ENCODE measurements around the gene ROS1.

Gene ROS1

DNA sequence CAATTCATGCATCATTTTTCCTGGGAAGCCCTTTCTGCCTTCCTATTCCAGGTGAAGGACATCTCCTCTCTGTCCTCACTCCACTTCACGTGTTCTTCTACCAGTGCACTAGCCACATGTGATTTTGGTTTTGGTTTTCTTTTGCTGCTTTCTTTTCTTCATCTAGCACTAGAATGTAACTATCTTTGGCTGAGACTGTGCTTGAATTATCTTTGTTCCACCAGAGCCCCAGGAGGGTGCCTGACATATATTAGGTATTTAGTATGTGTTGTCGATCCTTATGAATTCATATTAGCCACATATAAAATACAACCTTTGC is 80.5 kb downstream of the ROS1 start:
- TF ChIP-seq, protein P1, sequence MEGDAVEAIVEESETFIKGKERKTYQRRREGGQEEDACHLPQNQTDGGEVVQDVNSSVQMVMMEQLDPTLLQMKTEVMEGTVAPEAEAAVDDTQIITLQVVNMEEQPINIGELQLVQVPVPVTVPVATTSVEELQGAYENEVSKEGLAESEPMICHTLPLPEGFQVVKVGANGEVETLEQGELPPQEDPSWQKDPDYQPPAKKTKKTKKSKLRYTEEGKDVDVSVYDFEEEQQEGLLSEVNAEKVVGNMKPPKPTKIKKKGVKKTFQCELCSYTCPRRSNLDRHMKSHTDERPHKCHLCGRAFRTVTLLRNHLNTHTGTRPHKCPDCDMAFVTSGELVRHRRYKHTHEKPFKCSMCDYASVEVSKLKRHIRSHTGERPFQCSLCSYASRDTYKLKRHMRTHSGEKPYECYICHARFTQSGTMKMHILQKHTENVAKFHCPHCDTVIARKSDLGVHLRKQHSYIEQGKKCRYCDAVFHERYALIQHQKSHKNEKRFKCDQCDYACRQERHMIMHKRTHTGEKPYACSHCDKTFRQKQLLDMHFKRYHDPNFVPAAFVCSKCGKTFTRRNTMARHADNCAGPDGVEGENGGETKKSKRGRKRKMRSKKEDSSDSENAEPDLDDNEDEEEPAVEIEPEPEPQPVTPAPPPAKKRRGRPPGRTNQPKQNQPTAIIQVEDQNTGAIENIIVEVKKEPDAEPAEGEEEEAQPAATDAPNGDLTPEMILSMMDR (IDR thresholded peaks at IDR 0.05): no peak
- H3K9me3 ChIP-seq: no peaks in the 10 kb centered on the region
- no peaks in the 10 kb centered on the region for H3K4me1 ChIP-seq (ENCODE audit: control insufficient read depth in 1 of 2, insufficient read depth in 1 of 2, low read depth in 1 of 2, low read length in 1 of 2)
- H3K4me3 ChIP-seq (ENCODE audit: low read depth in 1 of 2, low read length in 1 of 2): no peak overlapping the region
- no peaks in the 10 kb centered on the region for H3K36me3 ChIP-seq
- H3K27ac ChIP-seq: no peak overlapping the region
- no peaks in the 10 kb centered on the region for H3K27me3 ChIP-seq

DNA sequence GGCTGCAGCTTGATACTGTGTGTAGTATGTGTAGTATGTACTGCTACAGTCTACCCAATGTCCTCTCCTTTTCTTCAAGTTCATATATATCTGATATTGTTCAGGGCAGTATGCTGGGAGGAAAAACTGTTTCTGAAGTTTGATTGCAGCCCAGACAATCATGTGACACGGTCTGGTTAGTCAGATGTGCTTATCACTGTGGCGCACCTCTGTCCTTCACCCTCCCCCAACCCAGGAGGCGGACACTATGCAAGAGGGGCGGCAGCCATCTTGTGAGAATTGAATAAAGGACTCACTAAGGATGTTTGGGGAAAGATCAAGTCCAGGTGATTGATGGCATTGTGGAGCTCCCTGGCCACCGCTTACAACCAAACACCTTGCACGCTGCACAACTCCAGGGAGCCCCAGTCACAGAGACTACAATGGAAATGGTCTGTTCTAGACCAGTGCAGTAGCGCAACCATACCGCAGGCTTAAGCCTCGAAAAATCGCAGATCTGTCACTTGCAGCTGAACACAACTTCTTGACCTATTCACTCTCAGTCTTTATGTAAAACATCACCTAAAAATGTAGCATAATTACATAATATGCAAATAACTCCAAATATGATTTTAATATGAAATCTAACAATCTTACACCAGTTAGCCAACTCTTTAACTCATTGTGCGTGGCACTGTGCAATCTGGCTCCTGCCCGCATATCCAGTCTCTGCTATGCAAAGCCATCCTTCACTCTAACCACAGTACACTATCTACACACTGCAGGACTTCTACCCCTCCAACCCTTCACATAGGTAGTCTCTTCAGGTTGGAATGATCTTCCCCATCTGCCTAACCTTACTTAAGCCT is 81.1 kb downstream of the ROS1 start:
- H3K9me3 ChIP-seq: no peaks in the 10 kb centered on the region

DNA sequence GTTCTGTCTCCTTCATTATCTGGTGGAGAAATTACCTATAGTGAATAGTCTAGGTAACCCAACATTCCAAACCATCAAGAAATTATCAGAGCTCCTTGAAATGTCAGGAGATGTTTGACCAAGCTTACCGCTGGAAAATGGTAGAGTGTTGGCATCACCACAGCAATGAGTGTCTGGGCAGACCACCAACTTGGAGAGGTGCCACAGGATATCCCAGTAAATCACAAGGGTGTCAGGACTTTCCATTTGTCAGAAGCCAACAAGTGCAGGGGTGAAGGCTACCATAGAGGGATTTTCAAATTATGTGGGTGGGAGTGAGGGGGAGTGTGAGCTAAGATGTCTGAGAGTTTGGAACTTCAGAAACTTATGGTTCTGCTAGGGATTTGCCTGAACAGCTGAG is 87.2 kb downstream of the ROS1 start:
- Histone ChIP-seq H3K27ac (no peak overlapping the region), H3K36me3 (no peaks in the 10 kb centered on the region), H3K4me3 (ENCODE audit: low read depth in 1 of 2, low read length in 1 of 2) (no peak overlapping the region), H3K27me3 (no peaks in the 10 kb centered on the region), H3K9me3 (no peaks in the 10 kb centered on the region), H3K4me1 (ENCODE audit: control insufficient read depth in 1 of 2, insufficient read depth in 1 of 2, low read depth in 1 of 2, low read length in 1 of 2) (no peaks in the 10 kb centered on the region)
- TF ChIP-seq, protein P1 (IDR thresholded peaks at IDR 0.05): no peak

More for the DNA sequence above, 81.1 kb downstream of the ROS1 start:
- TF ChIP-seq, protein P1 (IDR thresholded peaks at IDR 0.05): no peak
- H3K36me3 ChIP-seq: no peaks in the 10 kb centered on the region
- H3K27me3 ChIP-seq: no peaks in the 10 kb centered on the region
- no peaks in the 10 kb centered on the region for H3K4me1 ChIP-seq (ENCODE audit: control insufficient read depth in 1 of 2, insufficient read depth in 1 of 2, low read depth in 1 of 2, low read length in 1 of 2)
- H3K27ac ChIP-seq: no peak overlapping the region
- H3K4me3 ChIP-seq (ENCODE audit: low read depth in 1 of 2, low read length in 1 of 2): no peak overlapping the region

DNA sequence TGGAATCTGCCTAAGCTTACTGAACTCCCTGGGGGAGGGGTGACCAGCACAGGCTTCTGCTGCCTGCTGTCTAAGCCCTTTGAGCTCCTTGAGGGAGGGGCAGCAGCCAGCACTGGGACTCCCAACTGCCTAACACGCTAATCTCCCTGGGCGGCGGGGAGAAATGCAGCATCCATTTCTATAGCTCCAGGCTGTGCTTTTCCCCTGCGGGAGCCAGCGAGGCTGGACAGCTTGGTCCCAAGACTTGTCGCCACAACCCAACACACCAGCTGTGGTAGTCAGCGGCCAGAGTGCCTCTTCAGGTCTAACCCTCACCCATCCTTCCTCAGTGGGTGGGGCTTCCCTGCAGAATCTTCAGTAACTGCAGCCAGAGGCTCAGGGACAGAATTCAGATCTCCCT is 95.8 kb downstream of the ROS1 start:
- TF ChIP-seq, protein P1 (IDR thresholded peaks at IDR 0.05): no peak
- H3K27ac ChIP-seq: no peak overlapping the region
- no peaks in the 10 kb centered on the region for H3K36me3 ChIP-seq
- H3K27me3 ChIP-seq: no peaks in the 10 kb centered on the region
- no peaks in the 10 kb centered on the region for H3K4me1 ChIP-seq (ENCODE audit: control insufficient read depth in 1 of 2, insufficient read depth in 1 of 2, low read depth in 1 of 2, low read length in 1 of 2)
- H3K4me3 ChIP-seq (ENCODE audit: low read depth in 1 of 2, low read length in 1 of 2): no peak overlapping the region
- H3K9me3 ChIP-seq: no peaks in the 10 kb centered on the region

DNA sequence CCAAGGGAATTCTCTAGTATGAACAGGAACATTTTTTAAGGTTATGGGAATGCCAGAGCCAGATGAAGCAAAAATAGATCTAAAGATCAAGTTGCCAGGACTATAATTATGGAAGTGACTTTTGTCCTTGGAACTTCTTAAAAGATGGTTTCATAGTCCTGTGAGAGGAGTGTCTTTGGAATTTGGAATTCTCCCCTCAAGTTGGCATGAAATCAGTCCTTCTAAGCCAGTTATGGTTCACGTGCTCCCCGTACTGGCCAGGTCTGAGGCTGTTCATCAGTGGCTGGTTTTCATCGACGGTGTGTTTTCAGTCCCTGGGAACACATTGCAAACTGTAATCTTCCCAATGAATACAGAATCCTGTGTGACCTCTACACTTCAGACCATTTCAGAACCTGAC is 97.2 kb downstream of the ROS1 start:
- Histone ChIP-seq H3K4me1 (ENCODE audit: control insufficient read depth in 1 of 2, insufficient read depth in 1 of 2, low read depth in 1 of 2, low read length in 1 of 2) (no peaks in the 10 kb centered on the region), H3K9me3 (no peaks in the 10 kb centered on the region), H3K27ac (no peak overlapping the region), H3K4me3 (ENCODE audit: low read depth in 1 of 2, low read length in 1 of 2) (no peak overlapping the region), H3K27me3 (no peaks in the 10 kb centered on the region), H3K36me3 (no peaks in the 10 kb centered on the region)
- TF ChIP-seq, protein P1 (IDR thresholded peaks at IDR 0.05): no peak

Data from neutrophil (primary cell).